NCI-H2081 treated with DMSO at 0.1 percent for 48 hours (cell line): ENCODE data around the gene SPO11.

Source experiments
- DNase-seq: peaks from one replicate; lab custom pipeline; 2025; lab: John Stamatoyannopoulos, UW

The SPO11 gene, protein sequence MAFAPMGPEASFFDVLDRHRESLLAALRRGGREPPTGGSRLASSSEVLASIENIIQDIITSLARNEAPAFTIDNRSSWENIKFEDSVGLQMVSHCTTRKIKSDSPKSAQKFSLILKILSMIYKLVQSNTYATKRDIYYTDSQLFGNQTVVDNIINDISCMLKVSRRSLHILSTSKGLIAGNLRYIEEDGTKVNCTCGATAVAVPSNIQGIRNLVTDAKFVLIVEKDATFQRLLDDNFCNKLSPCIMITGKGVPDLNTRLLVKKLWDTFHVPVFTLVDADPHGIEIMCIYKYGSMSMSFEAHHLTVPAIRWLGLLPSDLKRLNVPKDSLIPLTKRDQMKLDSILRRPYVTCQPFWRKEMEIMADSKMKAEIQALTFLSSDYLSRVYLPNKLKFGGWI

GRCh38 chr20:57329608-57330221 lies at the start of gene SPO11:
SPO11 (plus strand) TSS chr20:57329803; CDS start chr20:57329868, 65 bp downstream.
- DNase-seq: no peak

- DNase-seq: no peak
Observed at GRCh38 chr20:57280221-57280620, 49.4 kb upstream of the SPO11 start.

DNA sequence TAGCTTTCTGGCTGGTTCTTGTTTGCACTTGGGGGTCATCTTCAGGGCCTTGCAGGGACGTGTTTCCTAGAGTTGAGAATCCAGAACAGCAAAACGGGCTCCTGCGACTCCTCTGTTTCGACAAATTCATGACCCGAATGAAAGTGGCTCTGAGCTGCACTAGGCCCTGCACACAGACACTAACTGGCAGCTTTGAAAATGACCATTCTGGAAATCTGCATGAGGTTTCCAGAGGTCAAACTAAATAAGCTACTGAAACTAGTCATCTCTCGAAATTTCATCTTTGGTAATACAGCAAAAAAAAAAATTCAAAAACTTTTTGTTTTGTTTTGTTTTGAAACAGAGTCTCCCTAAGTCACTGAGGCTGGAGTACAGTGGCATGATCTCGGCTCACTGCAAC lies 47.7 kb upstream of the SPO11 start:
- no peak for DNase-seq

DNA sequence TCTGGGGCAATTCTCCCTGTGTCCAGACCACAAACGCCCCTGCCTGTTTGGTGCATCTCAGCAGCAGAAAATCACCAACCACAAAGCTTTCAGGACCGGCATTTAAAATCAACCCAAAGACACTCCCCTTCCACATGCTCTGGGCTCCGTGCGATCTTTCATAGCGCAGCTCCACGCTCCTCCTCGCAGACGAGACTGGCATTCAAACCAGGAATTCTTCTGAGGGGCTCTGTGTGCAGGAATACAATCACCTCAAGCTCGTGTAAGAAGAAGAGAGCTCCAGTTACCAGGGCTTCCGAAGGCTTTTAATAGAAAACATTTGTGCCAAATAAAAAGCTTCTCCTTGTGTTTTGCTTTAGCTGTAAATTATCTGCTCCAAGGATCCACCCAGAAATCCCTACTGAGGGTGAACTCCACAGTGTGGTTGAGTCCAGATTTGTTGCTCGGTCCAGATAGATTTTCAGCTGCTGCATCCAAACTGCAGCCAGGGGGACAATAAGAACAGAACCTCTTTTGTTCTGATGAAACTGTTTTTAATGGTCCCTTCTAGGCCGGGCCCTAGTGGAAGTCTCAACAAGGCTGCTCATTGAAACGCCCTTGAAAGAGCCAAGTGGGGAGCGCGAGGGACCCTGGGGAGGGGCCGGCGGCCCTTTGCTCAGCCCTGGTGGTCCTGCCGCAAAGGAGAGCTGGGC lies 46.8 kb upstream of the SPO11 start:
- DNase-seq: no peak

DNA sequence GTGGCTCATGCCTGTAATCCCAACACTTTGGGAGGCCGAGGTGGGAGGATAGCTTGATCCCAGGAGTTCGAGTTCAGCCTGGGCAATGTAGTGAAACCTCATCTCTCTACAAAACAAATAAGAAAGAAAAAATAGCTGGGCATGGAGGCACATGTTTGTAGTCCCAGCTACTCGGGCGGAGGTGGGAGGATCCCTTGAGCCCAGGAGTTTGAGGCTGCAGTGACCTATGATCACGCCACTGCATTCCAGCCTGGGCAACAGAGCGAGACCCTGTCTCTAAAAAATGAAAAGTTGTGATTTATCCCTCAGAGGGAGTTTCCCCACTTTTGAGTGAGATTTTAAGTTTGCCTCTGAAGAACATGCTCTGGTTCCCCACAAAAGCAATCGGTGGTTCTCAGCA lies 45.7 kb upstream of the SPO11 start:
- no peak for DNase-seq

DNA sequence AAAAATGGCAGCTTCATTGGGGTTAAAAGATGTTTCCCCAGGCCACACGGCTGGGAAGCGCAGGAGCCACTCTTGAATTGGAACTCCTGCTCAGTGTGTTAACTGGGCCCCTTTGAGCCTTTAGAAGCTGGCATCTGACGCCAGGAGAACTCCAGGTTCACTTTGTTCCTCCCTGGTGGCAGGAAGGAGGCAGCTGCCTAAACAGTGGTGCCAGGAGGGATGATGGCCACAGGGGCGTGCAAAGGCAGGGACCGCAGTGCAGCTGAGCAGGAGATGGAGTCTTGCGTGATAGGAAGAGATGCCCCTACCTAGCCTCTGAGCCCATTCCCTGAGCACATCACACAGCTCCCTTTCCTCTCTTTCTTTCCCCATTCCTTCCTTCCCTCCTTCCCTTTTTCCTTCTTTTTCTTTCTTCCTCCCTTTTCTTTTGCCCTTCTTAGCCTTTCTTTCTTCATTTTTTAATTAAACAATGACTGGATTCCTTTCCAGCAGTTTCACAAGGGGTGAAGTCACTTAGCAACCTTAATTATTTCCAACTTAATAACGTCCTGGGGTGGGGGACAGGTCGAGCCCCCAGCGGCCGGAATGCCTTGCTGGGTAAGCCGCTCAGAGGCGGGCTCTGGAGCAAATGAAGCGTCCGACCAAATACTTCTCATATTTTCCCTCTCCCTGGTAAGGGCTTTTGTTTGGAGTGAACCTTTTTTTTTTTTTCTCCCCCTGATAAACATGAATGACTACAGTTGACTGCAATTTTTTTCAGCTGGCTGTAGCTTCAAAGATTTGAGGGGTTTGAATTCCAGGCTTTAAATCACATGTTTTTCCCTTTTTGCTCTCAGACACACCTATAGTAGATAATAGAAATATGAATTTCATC lies 42.4 kb upstream of the SPO11 start:
- DNase-seq: no peak

- no peak for DNase-seq
Observed at GRCh38 chr20:57287901-57288300, 41.7 kb upstream of the SPO11 start.

GRCh38 chr20:57288651-57289277 lies 40.8 kb upstream of the SPO11 start:
- DNase-seq: no peak

- no peak for DNase-seq
Observed at GRCh38 chr20:57289391-57290177, 40.0 kb upstream of the SPO11 start.

- no peak for DNase-seq
Observed at GRCh38 chr20:57290178-57290484, 39.5 kb upstream of the SPO11 start.

GRCh38 chr20:57291003-57291402 lies 38.6 kb upstream of the SPO11 start:
- DNase-seq: no peak

DNA sequence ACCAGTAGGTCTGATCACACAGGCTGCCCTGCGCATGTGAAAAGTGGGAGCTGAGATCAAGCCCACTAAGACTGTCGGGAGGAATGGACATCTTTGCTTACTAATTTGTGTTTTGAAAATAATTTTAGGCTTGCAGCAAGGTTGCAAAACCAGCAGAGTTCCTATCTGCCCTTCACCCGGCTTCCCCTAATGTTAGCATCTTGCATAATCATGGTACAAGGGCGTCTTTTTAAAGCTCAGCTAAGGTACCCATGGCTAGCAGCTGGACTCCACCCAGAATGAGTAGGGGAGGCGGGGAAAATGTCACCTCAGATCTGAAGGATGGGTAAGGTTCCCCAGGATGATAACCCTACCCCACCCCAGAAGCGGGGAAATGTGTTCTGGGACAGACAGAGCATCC lies 37.9 kb upstream of the SPO11 start:
- no peak for DNase-seq

GRCh38 chr20:57292611-57293010 lies 37.0 kb upstream of the SPO11 start:
- no peak for DNase-seq

GRCh38 chr20:57293995-57294394 lies 35.6 kb upstream of the SPO11 start:
- DNase-seq: no peak

DNA sequence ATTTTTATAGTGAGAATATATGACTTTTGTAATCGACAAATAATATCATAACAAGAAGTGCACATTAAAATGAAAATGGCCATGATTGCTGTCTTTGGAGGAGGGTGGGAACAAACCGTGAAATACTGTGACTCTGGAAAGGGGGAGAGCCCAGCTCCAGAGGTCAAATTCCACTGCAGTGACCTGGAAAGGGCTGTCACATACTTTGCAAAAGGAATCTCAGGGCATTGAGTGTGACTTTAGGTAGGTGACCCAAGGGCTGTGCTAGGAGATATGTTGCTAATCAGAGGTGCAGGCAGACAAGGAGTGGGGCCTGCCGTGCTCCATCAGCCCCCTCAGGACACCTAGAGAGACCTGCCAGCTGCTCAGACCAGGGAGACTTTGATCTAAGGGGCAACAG lies 35.1 kb upstream of the SPO11 start:
- DNase-seq: no peak

GRCh38 chr20:57298457-57298856 lies 31.1 kb upstream of the SPO11 start:
- DNase-seq: no peak

DNA sequence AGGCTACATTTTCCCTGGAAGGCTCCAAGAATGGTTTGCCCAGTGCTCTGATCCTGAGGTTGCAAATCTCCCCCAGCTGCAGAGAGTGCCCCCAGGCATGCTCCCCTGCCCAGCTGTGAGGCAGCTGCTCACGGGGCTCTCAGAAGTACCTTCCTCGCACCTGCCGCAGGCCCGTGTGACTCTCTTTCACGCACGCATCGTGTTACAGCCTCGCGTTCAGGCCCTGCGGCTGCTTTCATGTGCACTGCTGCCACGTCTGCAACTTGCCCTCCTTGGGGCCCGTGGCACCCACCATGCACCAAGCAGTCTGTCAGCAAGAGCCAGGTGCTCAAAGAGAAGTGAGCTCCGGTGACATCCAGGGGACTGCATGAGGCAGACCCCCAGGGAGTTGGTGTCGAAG lies 28.6 kb upstream of the SPO11 start:
- DNase-seq: no peak

- DNase-seq: no peak
Observed at GRCh38 chr20:57306747-57307146, 22.9 kb upstream of the SPO11 start.

- DNase-seq: no peak
Observed at GRCh38 chr20:57308451-57309271, 20.9 kb upstream of the SPO11 start.

DNA sequence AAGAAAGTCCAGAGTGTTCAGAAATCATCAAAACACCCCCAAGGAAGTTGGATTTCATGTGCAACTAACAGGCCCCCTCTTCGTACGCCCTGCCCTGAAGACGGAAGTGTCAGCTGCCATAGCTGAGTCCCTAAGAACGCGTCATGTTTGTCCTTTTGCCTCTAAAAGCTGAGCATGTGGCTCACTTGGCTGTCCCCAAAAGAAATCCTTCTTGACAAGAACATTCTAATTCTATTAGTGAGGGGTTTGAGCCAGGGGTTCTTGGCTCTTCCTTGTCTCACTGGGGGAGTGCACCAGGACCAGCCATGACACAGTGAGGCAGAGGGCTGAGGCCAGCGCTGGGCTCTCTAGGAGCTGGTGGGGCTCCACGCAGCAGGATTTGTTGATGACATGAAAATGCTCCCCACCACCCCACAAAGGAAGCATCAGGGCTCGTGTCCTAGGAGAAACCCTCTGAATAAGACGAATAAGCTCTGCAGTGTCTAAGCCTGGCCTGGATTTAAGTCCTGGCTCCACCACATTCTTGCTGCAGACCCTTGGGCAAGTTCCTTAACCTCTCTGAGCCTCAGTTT lies 20.0 kb upstream of the SPO11 start:
- DNase-seq: no peak
